ENCODE data around the gene DOCK4.

- TF ChIP-seq CTCF (IDR thresholded peaks at IDR 0.05) (no peak), ZFX (IDR thresholded peaks at IDR 0.05; ENCODE audit: borderline replicate concordance) (no peak)
Measured at GRCh38 chr7:111954474-111955381, 251.5 kb downstream of the DOCK4 start.

All from 22Rv1 (cell line).